H9 (cell line): Measurements from ENCODE around the gene HABP4. TPM values are rescaled to one million over a fixed set of nuclear protein-coding genes. Genes with fewer than 3 reads are reported as not detected.

Source experiments
- DNase-seq: peaks from one replicate; pipeline ENCODE4 v3.0.0-alpha.2; 2017
- H2AFZ ChIP-seq: one replicate; pipeline ENCODE4 v1.6.1; 2013; ENCODE audit warnings: mild to moderate bottlenecking, low read length, control low read depth, moderate library complexity
- H2AK5ac ChIP-seq: 2 replicates; pipeline ENCODE4 v1.6.1; 2013; ENCODE audit warnings: low read length, control low read depth, mixed read lengths; ENCODE audit not compliant: insufficient read length
- H2BK120ac ChIP-seq: one replicate; pipeline ENCODE4 v1.6.1; 2013; ENCODE audit warnings: low read depth, mild to moderate bottlenecking, low read length, control low read depth, inconsistent platforms; ENCODE audit not compliant: poor library complexity, severe bottlenecking
- H2BK12ac ChIP-seq: 2 replicates; pipeline ENCODE4 v1.6.1; 2013; ENCODE audit warnings: low read length, control low read depth, mixed read lengths, low read depth; ENCODE audit not compliant: insufficient read length
- H2BK15ac ChIP-seq: 2 replicates; pipeline ENCODE4 v1.6.1; 2013; ENCODE audit warnings: low read depth, low read length, control low read depth
- H2BK20ac ChIP-seq: one replicate; pipeline ENCODE4 v1.6.1; 2013; ENCODE audit warnings: low read depth, mild to moderate bottlenecking, low read length, control low read depth, inconsistent platforms; ENCODE audit not compliant: poor library complexity, severe bottlenecking
- H2BK5ac ChIP-seq: 2 replicates; pipeline ENCODE4 v1.6.1; 2013; ENCODE audit warnings: low read length, control low read depth, mixed read lengths; ENCODE audit not compliant: insufficient read length
- H3K14ac ChIP-seq: 2 replicates; pipeline ENCODE4 v1.6.1; 2013; ENCODE audit warnings: low read length, control low read depth; ENCODE audit not compliant: insufficient read depth
- H3K18ac ChIP-seq: 2 replicates; pipeline ENCODE4 v1.6.1; 2013; ENCODE audit warnings: low read depth, mild to moderate bottlenecking, mixed read lengths, low read length, control low read depth; ENCODE audit not compliant: insufficient read length
- H3K23ac ChIP-seq: 2 replicates; pipeline ENCODE4 v1.6.1; 2013; ENCODE audit warnings: low read length, control low read depth, mixed read lengths, low read depth; ENCODE audit not compliant: insufficient read length
- H3K23me2 ChIP-seq: 2 replicates; pipeline ENCODE4 v1.6.1; 2013; ENCODE audit warnings: low read depth, mild to moderate bottlenecking, mixed read lengths, low read length, control low read depth; ENCODE audit not compliant: insufficient read length, poor library complexity, severe bottlenecking
- H3K27ac ChIP-seq: 2 replicates; pipeline ENCODE4 v1.5.1; 2013; ENCODE audit warnings: low read length, control low read depth, mixed read lengths, low read depth; ENCODE audit not compliant: insufficient read length
- H3K27me3 ChIP-seq: 2 replicates; pipeline ENCODE4 v1.6.1; 2013; ENCODE audit warnings: low read length, control low read depth, inconsistent platforms; ENCODE audit not compliant: insufficient read depth
- H3K4ac ChIP-seq: 2 replicates; pipeline ENCODE4 v1.6.1; 2013; ENCODE audit warnings: low read depth, mild to moderate bottlenecking, control low read depth, inconsistent platforms, low read length, moderate library complexity
- H3K4me1 ChIP-seq: 2 replicates; pipeline ENCODE4 v1.6.1; 2013; ENCODE audit warnings: low read length, control low read depth, inconsistent platforms; ENCODE audit not compliant: insufficient read depth
- H3K4me2 ChIP-seq: 2 replicates; pipeline ENCODE4 v1.6.1; 2013; ENCODE audit warnings: low read length, control low read depth, mixed read lengths; ENCODE audit not compliant: insufficient read length, insufficient read depth
- H3K56ac ChIP-seq: 2 replicates; pipeline ENCODE4 v1.6.1; 2013; ENCODE audit warnings: low read depth, mild to moderate bottlenecking, mixed read lengths, low read length, control low read depth; ENCODE audit not compliant: insufficient read length
- H3K79me1 ChIP-seq: 2 replicates; pipeline ENCODE4 v1.6.1; 2013; ENCODE audit warnings: low read depth, mild to moderate bottlenecking, moderate library complexity, low read length, control low read depth, inconsistent platforms; ENCODE audit not compliant: insufficient read depth, poor library complexity, severe bottlenecking
- H3K79me2 ChIP-seq: 2 replicates; pipeline ENCODE4 v1.6.1; 2013; ENCODE audit warnings: low read length, control low read depth, inconsistent platforms; ENCODE audit not compliant: insufficient read depth
- H3K9ac ChIP-seq: 2 replicates; pipeline ENCODE4 v1.6.1; 2013; ENCODE audit warnings: low read length, control low read depth, mixed read lengths; ENCODE audit not compliant: insufficient read length; ENCODE audit errors: extremely low read depth
- H3K9me3 ChIP-seq: one replicate; pipeline ENCODE4 v1.6.1; 2013; ENCODE audit warnings: low read depth, low read length, inconsistent platforms; ENCODE audit not compliant: control insufficient read depth
- H3T11ph ChIP-seq: one replicate; pipeline ENCODE4 v1.6.1; 2013; ENCODE audit warnings: mild to moderate bottlenecking, low read length, control low read depth, inconsistent platforms
- H4K20me1 ChIP-seq: one replicate; pipeline ENCODE4 v1.6.1; 2013; ENCODE audit not compliant: control insufficient read depth, insufficient read length, insufficient read depth
- H4K5ac ChIP-seq: 2 replicates; pipeline ENCODE4 v1.6.1; 2013; ENCODE audit warnings: low read depth, mild to moderate bottlenecking, mixed read lengths, low read length, control low read depth; ENCODE audit not compliant: insufficient read length
- H4K8ac ChIP-seq: replicated peaks from 2 replicates; pipeline ENCODE4 v1.6.1; 2013; ENCODE audit warnings: low read length, control low read depth, mixed read lengths, low read depth; ENCODE audit not compliant: insufficient read length
- H4K91ac ChIP-seq: 2 replicates; pipeline ENCODE4 v1.6.1; 2013; ENCODE audit warnings: low read depth, mild to moderate bottlenecking, moderate library complexity, mixed read lengths, low read length, control low read depth; ENCODE audit not compliant: insufficient read length
- H3K27ac Mint-ChIP-seq, 3 experiments: 2 replicates in 2 of 3; 3 replicates in 1 of 3; pipeline ENCODE4 v1.8.0; 2020 to 2021; ENCODE audit warnings: mixed read lengths in 3 of 3, mild to moderate bottlenecking in 1 of 3, moderate library complexity in 1 of 3
- H3K27me3 Mint-ChIP-seq: 2 replicates; pipeline ENCODE4 v1.8.0; 2021; ENCODE audit warnings: low read depth, mild to moderate bottlenecking, moderate library complexity, mixed read lengths
- H3K36me3 Mint-ChIP-seq, 3 experiments: 2 replicates in 2 of 3; 3 replicates in 1 of 3; pipeline ENCODE4 v1.8.0; 2020 to 2021; ENCODE audit warnings: low read depth in 3 of 3, mixed read lengths in 3 of 3; ENCODE audit not compliant: insufficient read depth in 1 of 3
- H3K4me1 Mint-ChIP-seq, 2 experiments: 2 replicates each; pipeline ENCODE4 v1.8.0; 2020; ENCODE audit warnings: mixed read lengths in 2 of 2
- H3K4me3 Mint-ChIP-seq, 2 experiments: 2 replicates in 1 of 2; 3 replicates in 1 of 2; pipeline ENCODE4 v1.8.0; 2020 to 2021; ENCODE audit warnings: mild to moderate bottlenecking in 2 of 2, mixed read lengths in 2 of 2, moderate library complexity in 1 of 2
- H3K9me3 Mint-ChIP-seq, 2 experiments: 2 replicates in 1 of 2; 3 replicates in 1 of 2; pipeline ENCODE4 v1.8.0; 2020; ENCODE audit warnings: mild to moderate bottlenecking in 2 of 2, mixed read lengths in 2 of 2, moderate library complexity in 1 of 2
- WGBS: extraction: QIAGEN DNeasy Blood & Tissue Kit; methylation state at CpG from one replicate; pipeline ENCODE4 v1.1.7; 2013; ENCODE audit warnings: missing lambda C conversion rate, low lambda C conversion rate, mixed read lengths; ENCODE audit not compliant: insufficient read length; ENCODE audit errors: extremely low coverage; 5-methylcytosine and 5-hydroxymethylcytosine counted together
- total RNA-seq: library from RNA; stranded (reverse); gene quantifications from 2 replicates; pipeline ENCODE4 v1.2.1, GENCODE V29; 2021
- TF ChIP-seq, protein P1 (sequence below): fragments of 200-600 bp; sonication (generic); conservative IDR thresholded peaks from 3 replicates; pipeline ENCODE4 v1.8.0; 2021; ENCODE audit warnings: antibody characterized with exemption, mild to moderate bottlenecking

The HABP4 gene
- total RNA-seq, 1 experiment from 2014 or later = 7.5 TPM

- H3K27ac Mint-ChIP-seq = peak overlapping the region; percentile 73 to 95 (median 86); a peak in 4 of 7 replicates
- H3K23ac ChIP-seq = no peak overlapping the region
- H3K4ac ChIP-seq = no peak overlapping the region
- no peaks in the 10 kb centered on the region for H3K9me3 Mint-ChIP-seq
- H3K36me3 Mint-ChIP-seq = peaks cover 9 to 27% (median 18%) of the 10 kb centered on the region in 3 experiments; a peak in 6 of 7 replicates
- no peak overlapping the region for H2AFZ ChIP-seq
- H3K79me1 ChIP-seq = no peaks in the 10 kb centered on the region
- H2AK5ac ChIP-seq = no peak overlapping the region
- no peak overlapping the region for H4K91ac ChIP-seq
- no peak overlapping the region for H3K14ac ChIP-seq
- H3K56ac ChIP-seq = no peak overlapping the region
- no peak overlapping the region for H2BK15ac ChIP-seq
- no peak for DNase-seq
- H3K4me2 ChIP-seq = no peak overlapping the region
- TF ChIP-seq, protein P1, sequence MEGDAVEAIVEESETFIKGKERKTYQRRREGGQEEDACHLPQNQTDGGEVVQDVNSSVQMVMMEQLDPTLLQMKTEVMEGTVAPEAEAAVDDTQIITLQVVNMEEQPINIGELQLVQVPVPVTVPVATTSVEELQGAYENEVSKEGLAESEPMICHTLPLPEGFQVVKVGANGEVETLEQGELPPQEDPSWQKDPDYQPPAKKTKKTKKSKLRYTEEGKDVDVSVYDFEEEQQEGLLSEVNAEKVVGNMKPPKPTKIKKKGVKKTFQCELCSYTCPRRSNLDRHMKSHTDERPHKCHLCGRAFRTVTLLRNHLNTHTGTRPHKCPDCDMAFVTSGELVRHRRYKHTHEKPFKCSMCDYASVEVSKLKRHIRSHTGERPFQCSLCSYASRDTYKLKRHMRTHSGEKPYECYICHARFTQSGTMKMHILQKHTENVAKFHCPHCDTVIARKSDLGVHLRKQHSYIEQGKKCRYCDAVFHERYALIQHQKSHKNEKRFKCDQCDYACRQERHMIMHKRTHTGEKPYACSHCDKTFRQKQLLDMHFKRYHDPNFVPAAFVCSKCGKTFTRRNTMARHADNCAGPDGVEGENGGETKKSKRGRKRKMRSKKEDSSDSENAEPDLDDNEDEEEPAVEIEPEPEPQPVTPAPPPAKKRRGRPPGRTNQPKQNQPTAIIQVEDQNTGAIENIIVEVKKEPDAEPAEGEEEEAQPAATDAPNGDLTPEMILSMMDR = no peak
- no peak overlapping the region for H2BK5ac ChIP-seq
- H3K27ac ChIP-seq = no peak overlapping the region
- H3K4me1 ChIP-seq = no peaks in the 10 kb centered on the region
- no peaks in the 10 kb centered on the region for H3K9me3 ChIP-seq
- no peak overlapping the region for H2BK12ac ChIP-seq
- H2BK120ac ChIP-seq = no peak overlapping the region
- H4K8ac ChIP-seq = no peak overlapping the region
- H3K9ac ChIP-seq = no peak overlapping the region
- no peaks in the 10 kb centered on the region for H4K20me1 ChIP-seq
- no peak overlapping the region for H4K5ac ChIP-seq
- no peak overlapping the region for H2BK20ac ChIP-seq
- no peak overlapping the region for H3K18ac ChIP-seq
- H3K27me3 Mint-ChIP-seq = no peaks in the 10 kb centered on the region
- no peaks in the 10 kb centered on the region for H3K79me2 ChIP-seq
- no CpG with 5 or more reads among the region's 2 CpGs for WGBS
- H3K23me2 ChIP-seq = no peaks in the 10 kb centered on the region
- H3K4me1 Mint-ChIP-seq = peaks cover 9 to 12% of the 10 kb centered on the region in 2 experiments
- H3K27me3 ChIP-seq = no peaks in the 10 kb centered on the region
- H3T11ph ChIP-seq = no peak overlapping the region
- H3K4me3 Mint-ChIP-seq = no peak overlapping the region
These were observed 59.9 kb downstream of the HABP4 start for GRCh38 chr9:96509848-96510247.
